HG02642 (cell line): ENCODE results near the gene ATP2A2.
"Not testable (repeated sequence)": the region's sequence is repeated elsewhere in the genome, so short reads cannot be mapped to it uniquely, and the experiment has no call there.

Experiments used
- ATAC-seq: cut with Tn5 transposase; IDR thresholded peaks from one replicate; pipeline ENCODE4 v1.9.1; 2021; ENCODE audit warnings: mild to moderate bottlenecking; ENCODE audit not compliant: unreplicated experiment, poor library complexity

ATP2A2 gene

GRCh38 chr12:110280779-110281548 lies at the start of gene ATP2A2:
TSS of gene ATP2A2 (plus strand) at chr12:110281247. CDS start at chr12:110281790, 543 bp downstream.
- ATAC-seq: peak; percentile 82

- no peak for ATAC-seq
Observed at GRCh38 chr12:110233212-110233903, 47.7 kb upstream of the ATP2A2 start.

GRCh38 chr12:110234331-110234751 lies 46.7 kb upstream of the ATP2A2 start:
- no peak for ATAC-seq

- ATAC-seq: no peak
Observed at GRCh38 chr12:110234755-110235154, 46.3 kb upstream of the ATP2A2 start.

- no peak for ATAC-seq
Observed at GRCh38 chr12:110235383-110235782, 45.7 kb upstream of the ATP2A2 start.

- no peak for ATAC-seq
Observed at GRCh38 chr12:110243227-110243626, 37.8 kb upstream of the ATP2A2 start.

GRCh38 chr12:110244372-110244771 lies 36.7 kb upstream of the ATP2A2 start:
- no peak for ATAC-seq

GRCh38 chr12:110244829-110245228 lies 36.2 kb upstream of the ATP2A2 start:
- no peak for ATAC-seq

- no peak for ATAC-seq
Observed at GRCh38 chr12:110245369-110245772, 35.7 kb upstream of the ATP2A2 start.

- no peak for ATAC-seq
Observed at GRCh38 chr12:110246636-110247339, 34.3 kb upstream of the ATP2A2 start.

GRCh38 chr12:110247340-110248095 lies 33.5 kb upstream of the ATP2A2 start:
- no peak for ATAC-seq

- ATAC-seq: no peak
Observed at GRCh38 chr12:110248096-110248447, 33.0 kb upstream of the ATP2A2 start.

GRCh38 chr12:110249105-110249504 lies 31.9 kb upstream of the ATP2A2 start:
- ATAC-seq: no peak

- no peak for ATAC-seq
Observed at GRCh38 chr12:110249716-110250225, 31.3 kb upstream of the ATP2A2 start.

GRCh38 chr12:110251381-110251780 lies 29.7 kb upstream of the ATP2A2 start:
- no peak for ATAC-seq

- ATAC-seq: no peak
Observed at GRCh38 chr12:110252716-110253115, 28.3 kb upstream of the ATP2A2 start.

GRCh38 chr12:110253176-110253575 lies 27.9 kb upstream of the ATP2A2 start:
- ATAC-seq: no peak

- no peak for ATAC-seq
Observed at GRCh38 chr12:110254971-110255540, 26.0 kb upstream of the ATP2A2 start.

GRCh38 chr12:110255890-110256456 lies 25.1 kb upstream of the ATP2A2 start:
- not testable (repeated sequence) for ATAC-seq
